Pons (tissue), 1 donor: ENCODE data around the gene RPL15.
"Not testable (repeated sequence)": the region's sequence is repeated elsewhere in the genome, so short reads cannot be mapped to it uniquely, and the experiment has no call there.

ENCODE experiments used
- DNase-seq: peaks from one replicate; pipeline ENCODE4 v3.0.0-alpha.2; 2016; ENCODE audit warnings: low spot score

The RPL15 gene

GRCh38 chr3:23916886-23917678, at the start of gene RPL15, which contains the start of gene NKIRAS1:
Gene RPL15, plus strand, starts transcription at chr3:23917132. Its CDS starts 728 bp downstream, at chr3:23917860.
Gene NKIRAS1, minus strand, starts transcription at chr3:23916990. Its CDS starts 6,086 bp downstream, at chr3:23910904.
- DNase-seq, result peak; percentile 97

- DNase-seq, result no peak
Measured at GRCh38 chr3:23867400-23867799, 49.5 kb upstream of the RPL15 start.

DNA sequence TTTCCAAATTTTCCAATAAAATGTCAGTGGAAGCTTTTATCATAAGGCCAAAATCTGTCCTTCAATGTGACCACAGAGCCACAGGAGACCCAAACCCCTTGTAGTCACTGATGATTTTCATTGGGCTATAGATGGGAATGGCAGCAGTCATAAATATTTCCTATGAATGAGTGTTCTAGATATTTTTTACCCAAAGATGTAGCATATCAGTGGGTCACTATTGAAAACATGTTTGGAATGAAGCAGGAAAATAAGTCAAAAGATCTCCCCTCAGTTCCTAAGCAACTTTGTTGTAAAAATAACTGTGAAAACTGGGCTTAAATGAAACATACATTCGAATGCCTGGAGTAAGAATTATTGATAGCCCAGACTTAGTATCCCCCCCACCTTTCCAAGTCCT, 49.1 kb upstream of the RPL15 start:
- no peak for DNase-seq

- no peak for DNase-seq
Measured at GRCh38 chr3:23869977-23870662, 46.8 kb upstream of the RPL15 start.

- not testable (repeated sequence) for DNase-seq
Measured at GRCh38 chr3:23870663-23871043, 46.3 kb upstream of the RPL15 start.

GRCh38 chr3:23871361-23871760, 45.6 kb upstream of the RPL15 start:
- DNase-seq, result not testable (repeated sequence)

DNA sequence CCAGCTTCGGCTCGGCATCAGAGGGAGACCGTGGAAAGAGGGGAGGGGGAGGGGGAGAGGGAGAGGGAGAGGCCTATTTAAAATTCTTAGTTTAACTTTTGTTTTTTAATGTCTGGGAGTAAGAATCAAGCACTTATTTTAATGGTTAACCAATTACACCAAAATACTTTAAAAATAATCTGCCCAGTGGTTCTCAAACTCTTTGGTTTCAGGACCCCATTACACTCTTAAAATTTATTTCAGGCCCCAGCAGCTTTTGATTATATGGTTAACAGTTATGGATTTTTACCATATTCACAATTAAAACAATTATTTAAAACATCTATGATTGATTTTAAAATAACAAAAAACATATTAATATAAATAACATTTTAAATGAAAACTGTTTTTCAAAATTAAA, 44.6 kb upstream of the RPL15 start:
- no peak for DNase-seq

DNA sequence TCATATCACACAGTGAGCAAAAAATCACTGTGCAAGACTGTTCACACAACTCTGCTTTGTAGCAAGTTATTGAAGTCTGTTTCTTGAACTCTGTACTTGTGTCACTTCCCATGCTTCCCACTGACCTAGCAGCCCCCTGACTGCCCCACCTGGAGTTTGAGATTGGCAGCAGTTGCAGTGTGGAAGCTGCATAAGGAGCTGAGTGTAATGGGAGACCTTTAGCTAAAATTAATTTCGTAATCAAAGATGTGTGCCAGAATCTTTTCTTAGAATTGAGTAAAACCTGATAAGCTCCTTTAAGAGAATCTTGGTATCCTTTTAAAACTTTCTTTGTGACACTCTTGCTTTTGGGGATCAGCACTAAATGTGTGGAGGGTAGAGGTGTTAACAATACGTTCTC, 43.0 kb upstream of the RPL15 start:
- DNase-seq, result no peak

GRCh38 chr3:23874359-23875112, 42.4 kb upstream of the RPL15 start:
- no peak for DNase-seq

- DNase-seq, result no peak
Measured at GRCh38 chr3:23875113-23875725, 41.7 kb upstream of the RPL15 start.

- DNase-seq, result no peak
Measured at GRCh38 chr3:23876923-23877322, 40.0 kb upstream of the RPL15 start.

GRCh38 chr3:23877329-23877980, 39.5 kb upstream of the RPL15 start:
- DNase-seq, result no peak

GRCh38 chr3:23879485-23879884, 37.4 kb upstream of the RPL15 start:
- no peak for DNase-seq

DNA sequence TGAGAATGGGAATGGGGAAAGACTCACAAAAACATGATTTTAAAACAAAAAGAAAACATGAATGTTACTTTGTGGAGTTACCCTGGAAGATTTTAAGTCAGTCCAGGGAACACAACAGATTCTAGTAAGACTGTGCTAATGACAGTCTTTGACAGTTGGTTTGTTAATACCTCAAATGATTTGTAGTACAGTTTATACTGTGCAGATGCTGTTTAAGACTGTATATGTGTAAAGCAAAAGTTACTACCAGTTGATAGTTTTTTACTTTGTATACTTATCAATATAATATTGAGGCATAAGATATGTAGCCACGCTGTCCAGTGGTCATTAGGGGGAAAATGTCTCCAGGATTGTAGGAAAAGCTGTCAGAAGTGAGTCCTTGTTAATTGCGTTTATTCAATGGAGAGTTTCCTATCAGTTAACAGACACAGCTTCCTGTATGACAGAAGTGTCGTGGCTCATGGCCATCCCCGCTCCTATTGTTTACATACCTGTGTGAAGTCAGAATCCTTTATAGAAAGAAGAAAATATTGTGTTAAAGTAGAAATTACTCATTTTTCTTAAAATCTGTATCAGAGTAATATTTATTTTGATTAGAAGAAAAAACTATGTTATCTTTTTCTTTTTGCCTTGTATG, 36.1 kb upstream of the RPL15 start:
- DNase-seq, result no peak

DNA sequence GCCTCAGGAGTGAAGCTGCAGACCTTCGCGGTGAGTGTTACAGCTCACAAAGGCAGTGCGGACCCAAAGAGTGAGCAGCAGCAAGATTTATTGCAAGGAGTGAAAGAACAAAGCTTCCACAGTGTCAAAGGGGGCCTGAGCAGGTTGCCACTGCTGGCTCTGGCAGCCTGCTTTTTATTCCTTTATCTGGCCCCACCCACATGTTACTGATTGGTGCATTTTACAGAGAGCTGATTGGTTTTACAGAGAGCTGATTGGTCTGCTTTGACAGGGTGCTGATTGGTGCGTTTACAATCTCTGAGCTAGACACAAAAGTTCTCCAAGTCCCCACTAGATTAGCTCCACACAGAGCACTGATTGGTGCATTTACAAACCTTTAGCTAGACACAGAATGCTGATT, 34.9 kb upstream of the RPL15 start:
- not testable (repeated sequence) for DNase-seq

GRCh38 chr3:23882487-23882918, 34.4 kb upstream of the RPL15 start:
- no peak for DNase-seq

DNA sequence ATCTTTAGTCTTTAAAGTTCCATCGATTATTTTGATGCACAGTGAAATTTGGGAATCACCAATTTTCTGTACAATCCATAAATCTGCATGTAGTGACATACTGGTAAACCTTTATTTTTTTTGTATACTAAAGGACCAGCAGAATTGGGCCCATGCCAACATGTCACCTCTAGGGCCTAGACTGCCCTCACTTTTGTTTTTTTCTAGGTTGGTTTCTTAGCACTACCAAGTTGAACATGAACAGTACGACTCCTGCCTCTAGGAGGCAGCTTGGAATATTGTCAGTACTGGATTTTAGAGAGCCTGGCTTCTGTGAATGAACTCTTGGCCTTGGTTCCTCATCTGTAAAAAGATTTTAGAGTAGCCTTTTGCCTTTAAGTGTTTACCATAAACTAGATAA, 32.5 kb upstream of the RPL15 start:
- no peak for DNase-seq

- DNase-seq, result no peak
Measured at GRCh38 chr3:23885210-23885609, 31.7 kb upstream of the RPL15 start.

DNA sequence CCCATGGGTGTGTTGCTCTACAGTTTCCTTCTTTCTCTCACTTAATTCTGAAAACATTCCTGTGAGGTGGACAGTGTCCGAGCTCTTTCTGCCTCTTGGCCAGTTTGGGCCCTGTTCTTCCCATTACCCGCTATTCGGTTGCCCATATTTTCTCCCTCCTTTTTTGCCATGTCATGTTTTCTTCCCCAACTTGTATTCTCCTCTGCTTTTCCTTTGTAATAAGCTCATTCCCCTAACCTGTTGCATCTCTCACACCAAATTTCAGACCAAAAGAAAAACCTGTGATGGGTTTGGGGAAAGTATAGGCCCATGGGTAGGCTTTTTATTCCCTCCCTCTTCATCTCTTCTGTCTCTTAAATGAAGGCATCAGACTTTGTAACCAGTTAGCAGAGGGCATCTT, 30.6 kb upstream of the RPL15 start:
- no peak for DNase-seq

DNA sequence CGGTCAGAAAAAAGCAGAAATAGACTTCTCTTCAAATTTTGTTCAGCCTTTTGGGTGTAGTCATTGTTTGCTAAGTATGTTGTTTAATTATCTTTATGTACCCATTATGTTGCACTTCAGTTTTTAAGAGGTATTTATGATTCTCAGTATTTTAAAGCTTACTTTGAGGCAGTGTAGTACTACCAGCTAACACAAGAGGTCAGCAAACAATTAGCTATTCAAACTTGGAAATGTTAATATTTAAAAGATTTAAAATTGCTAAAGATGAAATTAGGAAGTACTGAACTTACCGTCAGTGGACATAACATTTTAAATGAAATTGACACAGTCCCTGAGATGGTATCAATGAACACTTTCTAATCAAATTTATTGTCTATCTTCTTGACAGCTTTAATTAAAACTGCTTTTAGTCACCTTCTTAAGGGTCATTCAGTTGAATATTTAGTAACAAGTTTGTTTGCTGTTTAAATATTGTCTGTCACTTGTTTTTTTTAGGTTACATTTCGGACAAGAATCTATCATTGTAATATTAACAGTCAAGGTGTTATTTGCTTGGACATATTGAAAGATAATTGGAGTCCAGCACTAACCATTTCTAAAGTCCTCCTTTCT, 28.2 kb upstream of the RPL15 start:
- DNase-seq, result peak; percentile 56

GRCh38 chr3:23889386-23889785, 27.5 kb upstream of the RPL15 start:
- DNase-seq, result no peak
